ENCODE measurements around the gene MAP3K5.

Gene MAP3K5

GRCh38 chr6:136682292-136682691 is 110.0 kb downstream of the MAP3K5 start:
- no peak for DNase-seq

- DNase-seq, result no peak
Measured at GRCh38 chr6:136677822-136678221, 114.5 kb downstream of the MAP3K5 start.

GRCh38 chr6:136677344-136677743 is 114.9 kb downstream of the MAP3K5 start:
- DNase-seq, result no peak

GRCh38 chr6:136676075-136676474 is 116.2 kb downstream of the MAP3K5 start:
- DNase-seq, result no peak

GRCh38 chr6:136673571-136673970 is 118.7 kb downstream of the MAP3K5 start:
- no peak for DNase-seq

- no peak for DNase-seq
Measured at GRCh38 chr6:136672144-136672543, 120.1 kb downstream of the MAP3K5 start.

- DNase-seq, result no peak
Measured at GRCh38 chr6:136669299-136669699, 123.0 kb downstream of the MAP3K5 start.

- no peak for DNase-seq
Measured at GRCh38 chr6:136668571-136668970, 123.7 kb downstream of the MAP3K5 start.

- no peak for DNase-seq
Measured at GRCh38 chr6:136666041-136666440, 126.2 kb downstream of the MAP3K5 start.

GRCh38 chr6:136662347-136663237 is 129.7 kb downstream of the MAP3K5 start:
- no peak for DNase-seq

- no peak for DNase-seq
Measured at GRCh38 chr6:136660727-136661126, 131.6 kb downstream of the MAP3K5 start.

GRCh38 chr6:136659991-136660499 is 132.2 kb downstream of the MAP3K5 start:
- no peak for DNase-seq

- no peak for DNase-seq
Measured at GRCh38 chr6:136658711-136659110, 133.6 kb downstream of the MAP3K5 start.

GRCh38 chr6:136657666-136658065 is 134.6 kb downstream of the MAP3K5 start:
- no peak for DNase-seq

- no peak for DNase-seq
Measured at GRCh38 chr6:136656121-136656520, 136.2 kb downstream of the MAP3K5 start.

GRCh38 chr6:136655239-136656014 is 136.8 kb downstream of the MAP3K5 start:
- no peak for DNase-seq

- DNase-seq, result no peak
Measured at GRCh38 chr6:136654086-136654485, 138.2 kb downstream of the MAP3K5 start.

- DNase-seq, result no peak
Measured at GRCh38 chr6:136652656-136653055, 139.6 kb downstream of the MAP3K5 start.

- DNase-seq, result no peak
Measured at GRCh38 chr6:136651982-136652381, 140.3 kb downstream of the MAP3K5 start.

- DNase-seq, result no peak
Measured at GRCh38 chr6:136647363-136647852, 144.9 kb downstream of the MAP3K5 start.

GRCh38 chr6:136646377-136646776 is 145.9 kb downstream of the MAP3K5 start:
- no peak for DNase-seq

GRCh38 chr6:136644597-136644952 is 147.7 kb downstream of the MAP3K5 start:
- DNase-seq, result no peak

GRCh38 chr6:136643850-136644596 is 148.3 kb downstream of the MAP3K5 start:
- no peak for DNase-seq
